ENCODE measurements around the gene HUS1. TPM values are rescaled to one million over a fixed set of nuclear protein-coding genes. Genes with fewer than 3 reads are reported as not detected.
"Not testable (repeated sequence)": the region's sequence is repeated elsewhere in the genome, so short reads cannot be mapped to it uniquely, and the experiment has no call there.

The HUS1 gene
- total RNA-seq, 1 donor from 2014 or later = 21.1 TPM

DNA sequence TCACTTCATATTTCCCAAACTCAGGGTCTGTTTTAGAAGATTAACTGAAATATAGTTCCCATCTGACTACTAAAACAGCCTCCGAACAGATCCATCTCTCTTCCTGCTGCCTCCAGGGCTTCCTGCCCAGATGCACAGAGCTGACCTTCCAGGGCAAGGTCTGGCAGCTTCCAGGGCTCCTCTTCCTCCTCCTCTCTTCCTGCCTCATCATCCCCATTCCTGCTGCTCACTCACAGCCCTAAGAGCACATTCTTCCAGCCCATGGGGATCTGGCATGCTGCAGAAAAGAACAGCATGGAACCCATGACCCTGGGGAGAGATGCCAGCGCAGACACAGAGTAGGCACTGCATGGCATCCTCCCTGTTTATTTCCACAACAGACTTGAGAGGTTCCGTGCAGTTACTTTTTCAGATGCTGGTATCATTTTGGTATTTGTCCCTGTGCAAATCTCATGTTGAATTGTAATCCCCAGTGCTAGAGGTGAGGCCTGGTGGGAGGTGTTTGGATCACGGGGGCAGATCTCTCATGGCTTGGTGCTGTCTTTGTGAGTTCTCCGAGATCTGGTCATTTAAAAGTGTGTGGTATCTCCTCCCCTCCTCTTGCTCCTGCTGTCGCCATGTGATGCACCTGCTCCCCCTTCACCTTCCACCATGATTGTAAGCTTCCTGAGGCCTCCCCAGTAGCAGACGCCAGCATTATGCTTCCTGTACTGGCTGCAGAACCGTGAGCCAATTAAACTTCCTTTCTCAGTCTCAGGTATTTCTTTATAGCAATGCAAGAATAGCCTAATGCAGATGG is 35.5 kb downstream of the HUS1 start:
- DNase-seq = no peak

DNA sequence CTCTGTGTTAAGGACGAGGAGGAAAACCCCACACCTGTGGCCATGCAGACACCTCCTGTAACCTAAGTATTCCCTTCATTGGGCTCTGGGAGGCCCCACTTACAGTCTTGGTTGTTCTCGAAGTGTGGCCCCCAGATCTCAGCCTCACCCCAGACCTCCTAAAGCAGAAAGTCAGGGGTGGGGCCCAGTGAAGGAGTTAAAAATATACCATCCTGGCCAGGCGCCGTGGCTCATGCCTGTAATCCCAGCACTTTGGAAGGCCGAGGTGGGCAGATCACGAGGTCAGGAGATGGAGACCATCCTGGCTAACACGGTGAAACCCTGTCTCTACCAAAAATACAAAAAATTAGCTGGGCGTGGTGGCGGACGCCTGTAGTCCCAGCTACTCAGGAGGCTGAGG is 36.8 kb downstream of the HUS1 start:
- DNase-seq = not testable (repeated sequence)

DNA sequence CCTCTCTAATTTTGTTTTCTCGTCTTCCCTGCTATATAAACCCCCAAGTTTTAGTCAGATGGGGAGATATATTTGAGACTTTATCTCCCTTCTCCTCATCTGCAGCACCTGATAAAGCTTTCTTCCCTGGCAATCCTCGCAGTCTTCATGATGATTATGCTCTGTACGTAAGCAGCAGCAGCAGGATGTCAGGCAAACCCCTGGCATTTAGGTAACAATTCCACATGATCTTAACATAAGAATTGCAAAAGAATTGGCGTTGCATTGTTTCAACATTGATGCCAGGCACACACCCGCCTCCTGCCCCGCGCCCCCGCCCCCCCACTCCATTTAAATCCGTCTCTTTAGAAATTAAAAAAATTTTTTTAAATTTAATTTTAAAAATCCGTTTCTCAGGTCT is 37.3 kb downstream of the HUS1 start:
- DNase-seq = no peak

DNA sequence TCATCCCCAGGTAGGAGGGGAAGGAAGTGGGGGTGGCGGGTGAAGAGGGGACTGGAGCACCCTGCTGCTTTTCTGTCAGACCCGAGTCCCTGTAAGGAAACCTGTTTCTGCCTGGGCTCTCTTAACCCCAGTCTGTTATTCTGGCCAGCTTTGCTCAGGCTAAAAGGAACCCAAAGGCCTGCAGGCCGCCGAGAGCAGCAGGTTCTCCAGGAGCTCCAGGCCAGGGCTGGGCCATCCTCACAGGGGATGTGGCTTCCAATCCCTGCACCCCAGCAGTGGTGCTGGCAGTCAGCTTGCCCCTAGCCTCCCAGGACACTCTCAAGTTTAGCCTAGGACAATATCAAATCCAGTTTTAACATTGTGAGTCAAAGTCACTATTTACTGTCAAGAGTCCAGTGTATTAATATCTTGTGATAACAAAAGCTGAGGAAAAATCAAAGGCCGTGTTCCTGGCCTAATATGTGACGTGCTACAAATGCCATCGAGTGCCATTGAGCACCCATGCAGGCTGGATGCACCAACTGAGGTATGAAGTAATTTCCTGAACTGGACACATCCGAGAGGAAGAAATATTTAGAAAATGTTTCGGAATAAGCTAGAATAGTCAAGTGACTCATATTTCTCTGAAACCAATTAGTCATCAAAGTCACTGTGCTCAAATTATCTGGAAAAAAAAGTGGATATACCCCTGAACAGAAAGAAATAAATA is 38.1 kb downstream of the HUS1 start:
- no peak for DNase-seq

DNA sequence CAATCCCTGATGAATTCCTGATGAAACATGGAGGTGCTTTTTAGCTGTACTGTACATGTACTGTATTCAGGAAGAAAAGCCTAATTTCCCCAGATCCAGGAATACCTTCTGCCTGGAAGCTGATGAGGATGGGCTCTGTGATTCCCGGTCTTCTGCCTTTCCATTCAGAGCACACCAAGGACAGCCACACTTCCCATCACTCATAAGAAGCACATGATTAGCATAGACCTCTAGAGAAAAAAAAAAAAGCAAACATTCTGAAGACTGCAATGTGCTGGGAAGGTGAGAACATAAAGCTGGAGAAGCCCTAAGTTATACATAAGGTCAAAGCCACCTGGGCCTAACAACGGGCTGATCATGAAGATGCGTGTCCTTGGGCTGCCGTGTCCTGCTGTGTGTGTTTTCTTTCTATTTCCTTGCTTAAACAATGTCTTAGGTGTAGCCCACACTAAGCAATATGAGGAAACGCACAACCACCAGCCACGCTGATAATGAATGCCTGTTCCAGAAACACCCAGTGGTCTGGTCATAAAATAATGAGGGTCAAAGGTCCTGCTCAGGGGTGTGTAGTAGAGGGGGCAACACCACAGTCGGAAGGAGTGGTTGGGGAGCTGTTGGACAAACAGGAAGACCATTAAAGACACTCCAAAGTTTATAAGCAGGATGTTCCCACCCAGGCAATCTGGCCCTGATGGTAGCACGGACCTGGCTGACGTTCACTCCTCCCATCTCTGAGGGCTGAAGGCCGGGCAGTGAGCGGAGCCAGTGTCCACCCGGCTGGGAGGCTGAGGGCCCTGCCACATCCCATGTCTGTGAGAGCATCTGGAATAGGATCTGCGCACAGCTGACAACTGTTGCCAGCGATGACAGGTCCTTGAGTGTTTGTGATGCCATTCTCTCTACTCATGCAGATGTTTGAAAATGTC is 39.1 kb downstream of the HUS1 start:
- DNase-seq = no peak

DNA sequence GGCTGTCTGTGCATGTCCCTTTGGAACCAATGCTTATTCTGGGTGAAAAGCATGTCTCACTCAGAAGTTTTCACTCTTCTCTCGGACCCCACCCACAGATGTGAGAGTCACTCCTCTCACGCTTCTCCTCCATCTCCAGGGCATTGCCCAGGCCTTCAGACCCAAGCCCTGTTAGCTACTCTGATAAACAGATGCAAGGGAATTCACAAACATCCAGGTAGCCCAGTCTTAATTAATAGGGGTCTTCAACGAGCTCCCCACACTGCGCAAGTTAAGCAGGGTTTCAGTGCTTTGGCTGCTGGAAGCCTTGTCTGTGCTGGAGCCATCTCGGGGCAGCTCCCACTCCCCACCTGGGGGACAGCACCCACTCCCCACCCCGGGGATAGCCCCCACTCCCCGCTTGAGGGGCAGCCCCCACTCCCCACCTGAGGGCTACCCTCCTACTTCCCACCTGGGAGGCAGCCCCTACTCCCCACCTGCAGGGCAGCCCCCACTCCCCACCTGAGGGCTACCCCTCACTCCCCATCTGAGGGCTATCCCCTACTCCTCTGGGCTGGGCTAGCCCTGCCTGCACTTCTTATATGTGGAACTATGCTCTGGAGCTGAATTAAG is 39.9 kb downstream of the HUS1 start:
- no peak for DNase-seq

DNA sequence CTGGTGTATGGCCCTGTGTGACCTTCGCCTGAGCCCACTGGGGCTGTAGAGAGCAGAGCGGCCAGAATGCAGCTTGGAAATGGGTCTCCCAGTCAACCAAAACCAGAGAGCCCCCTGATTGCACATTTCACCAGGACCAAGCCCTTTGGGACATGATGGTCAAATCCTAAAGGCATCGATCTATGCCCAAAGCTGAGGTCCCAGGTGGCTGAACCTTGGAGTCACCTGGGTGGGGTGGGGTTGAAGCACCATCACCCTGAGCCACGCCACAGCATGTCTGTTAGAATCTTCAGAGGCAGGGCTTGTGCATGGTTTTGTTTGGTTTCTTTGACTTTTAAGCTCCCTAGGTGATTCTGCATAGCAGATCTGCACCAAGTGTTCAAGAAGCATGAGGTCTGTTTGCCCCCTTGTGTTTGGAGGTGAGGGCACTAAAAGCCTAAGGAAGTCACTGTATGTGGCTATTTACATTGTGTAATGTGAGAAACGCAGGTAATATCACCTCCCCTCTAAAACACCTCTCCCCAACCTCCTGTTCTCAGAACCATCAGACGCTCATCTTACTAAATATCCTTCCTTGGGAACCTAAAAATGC is 40.7 kb downstream of the HUS1 start:
- no peak for DNase-seq

DNA sequence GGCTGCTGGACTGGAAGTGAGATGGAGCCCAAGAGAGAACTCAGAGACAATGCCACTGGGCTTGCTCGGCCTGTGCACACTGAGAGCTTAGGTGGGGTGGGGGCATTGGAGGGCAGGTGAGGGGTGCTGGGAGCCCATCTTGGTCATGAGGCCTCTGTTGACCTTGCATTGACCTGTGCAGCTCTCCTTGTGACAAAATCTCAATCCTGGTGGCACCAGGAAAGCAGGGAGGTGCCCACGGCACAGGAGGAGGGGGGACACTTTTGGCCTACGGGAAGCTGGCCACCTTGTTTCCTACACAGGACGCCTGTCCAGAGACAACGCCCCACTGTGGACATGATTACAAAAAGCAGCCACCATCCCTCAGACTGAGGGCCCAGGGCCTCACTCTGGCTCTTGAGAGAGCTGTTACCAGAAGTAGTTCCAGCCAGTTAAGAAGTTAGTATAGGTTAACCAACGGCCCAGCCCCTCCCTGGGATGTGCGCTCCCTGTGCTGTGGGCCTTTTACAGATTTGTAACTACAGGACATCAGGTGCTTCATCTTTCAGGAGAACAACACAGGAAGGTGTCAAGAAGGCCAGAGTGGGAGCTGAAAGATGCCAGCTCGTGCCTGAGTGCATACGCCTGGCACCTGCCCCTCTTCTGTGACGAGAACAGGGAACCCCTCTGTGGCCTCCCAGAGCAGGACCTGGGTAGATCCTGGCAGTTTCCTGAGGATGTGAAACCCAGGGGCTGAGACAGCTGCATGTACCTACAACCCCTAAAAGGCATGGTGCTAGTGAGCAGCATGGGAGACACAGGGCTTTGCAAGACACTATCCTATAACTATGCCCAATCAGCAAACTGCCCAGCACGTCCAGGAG is 41.5 kb downstream of the HUS1 start:
- DNase-seq = no peak

DNA sequence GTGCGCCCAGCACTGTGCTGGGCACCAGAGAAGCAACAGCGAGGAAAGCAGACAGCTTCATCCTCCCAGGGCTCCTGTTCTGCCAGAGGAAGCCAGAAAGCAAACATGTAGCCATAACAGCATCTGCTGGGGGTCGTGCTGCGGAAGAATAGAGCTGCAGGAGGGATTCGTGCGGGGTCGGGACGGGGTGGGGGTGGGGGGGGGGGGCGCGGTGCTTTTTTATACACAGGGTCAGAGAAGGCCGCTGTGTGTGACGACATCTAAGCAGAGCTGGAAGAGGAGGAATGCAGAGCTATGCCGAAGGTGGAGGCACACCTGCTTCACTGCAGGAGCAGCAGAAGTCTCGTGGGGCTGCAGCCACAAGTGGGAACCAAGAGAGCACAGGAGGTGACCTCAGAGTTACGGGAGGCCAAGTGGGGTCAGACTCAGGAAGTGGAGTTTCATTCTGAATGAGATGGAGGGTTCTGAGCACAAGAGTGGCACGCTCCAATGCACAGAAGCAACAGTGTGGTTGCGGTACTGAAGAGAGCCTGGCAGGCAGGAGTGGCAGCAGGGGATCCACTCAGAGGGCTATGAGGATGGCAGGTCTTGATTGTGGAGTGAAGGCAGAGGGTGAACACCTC is 42.2 kb downstream of the HUS1 start:
- no peak for DNase-seq

DNA sequence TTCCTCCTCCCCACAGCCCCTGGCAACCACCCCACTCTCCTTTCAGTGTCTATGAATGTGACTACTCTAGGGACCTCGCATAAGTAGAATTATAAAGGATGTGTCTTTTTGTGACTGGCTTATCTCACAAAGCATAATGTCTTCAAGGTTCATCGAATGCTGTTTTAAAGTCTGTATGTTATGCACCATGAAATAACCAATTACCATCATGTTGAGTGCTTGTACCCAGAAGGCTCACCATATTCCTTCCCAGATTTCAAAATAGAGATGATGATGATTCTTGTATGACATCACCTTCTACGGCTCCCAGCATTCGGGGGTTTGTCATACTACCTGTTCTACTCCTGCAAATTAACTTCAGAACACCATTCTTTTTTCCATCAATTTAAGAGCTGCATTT is 43.1 kb downstream of the HUS1 start:
- DNase-seq = no peak

DNA sequence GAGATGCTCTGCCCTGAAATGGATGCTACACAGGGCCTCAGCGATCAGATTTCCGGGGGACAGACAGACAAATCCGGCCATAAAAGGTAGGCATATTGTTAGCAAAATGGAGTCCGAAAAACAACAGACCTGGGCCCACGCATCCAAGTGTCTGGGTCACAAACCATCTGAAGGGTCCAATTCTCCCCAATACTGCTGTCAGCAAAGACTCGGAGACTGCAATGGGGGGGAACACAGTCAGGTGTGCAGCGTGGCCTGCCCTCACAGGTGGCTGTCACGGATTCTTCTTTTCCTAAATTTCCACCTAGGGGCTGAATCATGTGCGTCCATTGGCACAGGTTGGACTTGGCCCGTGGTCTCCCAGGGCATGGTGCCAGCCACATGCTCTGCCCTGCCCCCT is 44.1 kb downstream of the HUS1 start:
- DNase-seq = no peak

DNA sequence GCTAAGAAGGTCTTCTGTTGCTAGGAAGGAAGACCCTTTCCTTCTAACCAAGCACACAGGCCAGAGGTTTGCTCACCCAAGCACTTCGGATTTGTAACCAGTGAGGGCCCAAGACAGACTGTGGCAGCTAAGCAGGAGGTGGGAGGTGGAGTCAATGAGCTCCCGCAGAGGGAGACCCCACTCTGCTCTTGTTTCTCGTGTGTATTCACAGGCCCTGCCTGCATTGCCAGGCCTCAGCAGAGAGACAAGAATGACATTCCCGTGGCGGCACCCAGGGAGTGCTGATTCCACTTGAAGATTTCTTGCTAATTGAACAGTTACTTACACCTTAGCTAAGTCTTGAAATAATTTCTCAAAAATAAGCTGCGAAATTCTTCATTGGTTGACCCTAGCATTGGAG is 44.6 kb downstream of the HUS1 start:
- DNase-seq = no peak

GRCh38 chr7:47933215-47933614 is 46.2 kb downstream of the HUS1 start:
- no peak for DNase-seq

DNA sequence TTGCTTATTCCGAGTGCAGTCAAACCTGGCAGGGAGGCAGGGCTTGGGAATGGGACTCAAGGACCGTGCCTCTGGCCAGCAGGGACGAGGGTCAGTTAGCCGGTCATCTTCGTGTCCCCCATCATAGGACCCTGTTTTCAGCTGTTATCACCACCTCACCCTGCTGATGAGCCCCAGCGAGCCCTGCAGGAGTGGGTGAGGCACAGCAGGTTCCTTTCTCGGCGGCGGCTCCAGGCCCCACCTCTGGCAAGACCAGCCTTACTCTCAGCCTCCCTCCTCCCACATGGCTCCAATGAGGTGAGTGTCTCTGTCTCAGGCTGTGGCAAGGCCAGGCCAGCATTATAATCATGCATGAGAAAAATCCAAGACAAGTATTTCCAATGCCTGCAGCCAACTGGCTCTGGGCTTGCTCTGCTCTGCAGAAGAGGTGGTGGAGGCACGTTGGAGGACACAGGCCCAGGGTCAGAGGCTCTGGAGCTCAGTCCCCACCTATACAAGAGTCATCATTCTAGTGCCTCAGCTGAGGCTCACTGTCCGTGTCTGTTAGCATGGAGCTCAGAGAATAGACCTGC is 46.9 kb downstream of the HUS1 start:
- no peak for DNase-seq

- DNase-seq = no peak
Measured at GRCh38 chr7:47932016-47932415, 47.4 kb downstream of the HUS1 start.

- DNase-seq = no peak
Measured at GRCh38 chr7:47931005-47932004, 48.1 kb downstream of the HUS1 start.

DNA sequence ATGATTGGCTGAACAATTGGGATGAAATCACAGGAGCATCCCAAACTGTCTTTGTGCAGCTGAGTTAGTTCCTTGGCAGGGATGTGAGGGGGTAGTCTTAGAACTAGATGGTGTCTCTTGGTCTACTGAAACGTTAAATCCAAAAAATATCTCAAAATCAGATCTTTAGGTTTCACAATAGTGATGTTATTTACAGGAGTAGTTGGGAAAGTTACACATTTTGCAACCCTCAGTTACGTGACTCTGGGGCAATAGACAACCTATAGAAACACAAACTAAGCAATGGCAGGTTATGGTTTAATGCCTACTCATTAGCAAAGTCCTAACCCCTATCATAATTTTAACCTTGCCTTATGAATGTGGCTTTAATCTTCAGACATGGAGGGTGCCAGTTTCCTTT is 55.1 kb downstream of the HUS1 start:
- no peak for DNase-seq

- not testable (repeated sequence) for DNase-seq
Measured at GRCh38 chr7:47923081-47923875, 56.1 kb downstream of the HUS1 start.

Measured in occipital lobe (tissue), 2 donors.